Retinal pigment epithelial cell (primary cell): ENCODE data around the gene KRT84.

Experiments used
- DNase-seq: peaks from one replicate; pipeline ENCODE4 v3.0.0-alpha.2; 2010; ENCODE audit warnings: low read depth
- H3K4me3 ChIP-seq: 2 replicates; pipeline ENCODE4 v1.5.1; 2011; ENCODE audit warnings: mild to moderate bottlenecking, low read length, control low read depth, moderate library complexity
- CTCF ChIP-seq: conservative IDR thresholded peaks from 2 replicates; pipeline ENCODE4 v1.5.1; 2011; ENCODE audit warnings: low read depth, low read length, control low read depth, inconsistent platforms

KRT84 gene

GRCh38 chr12:52392465-52393007, 7.1 kb upstream of the KRT84 start:
- no peak for DNase-seq
- H3K4me3 ChIP-seq = no peak overlapping the region
- no peak for TF ChIP-seq CTCF

- H3K4me3 ChIP-seq = no peak overlapping the region
- peak; percentile 59 for DNase-seq
- TF ChIP-seq CTCF = no peak
Observed at GRCh38 chr12:52391618-52392002, 6.2 kb upstream of the KRT84 start.

- no peak overlapping the region for H3K4me3 ChIP-seq
- no peak for DNase-seq
- peak; percentile 59 for TF ChIP-seq CTCF
Observed at GRCh38 chr12:52390739-52391617, 5.5 kb upstream of the KRT84 start.

GRCh38 chr12:52389313-52390207, 4.1 kb upstream of the KRT84 start:
- no peak for DNase-seq
- TF ChIP-seq CTCF = no peak

GRCh38 chr12:52387859-52388258, 2.4 kb upstream of the KRT84 start:
- DNase-seq = no peak
- no peak overlapping the region for H3K4me3 ChIP-seq
- TF ChIP-seq CTCF = no peak

More at GRCh38 chr12:52389313-52390207, 4.1 kb upstream of the KRT84 start:
- no peak overlapping the region for H3K4me3 ChIP-seq

GRCh38 chr12:52383331-52383730, 2.1 kb downstream of the KRT84 start:
- no peak for TF ChIP-seq CTCF
- no peak for DNase-seq
- no peak overlapping the region for H3K4me3 ChIP-seq
